RWPE1 (cell line): ENCODE results near the gene CATSPERB.

Experiments
- CTCF ChIA-PET: fragments of 350-600 bp; sonication (Branson Sonifier 250); formaldehyde crosslinking; extraction: SDS; loops from one replicate; lab custom pipeline; 2021; lab: Yijun Ruan, JAX
- POLR2A ChIA-PET: fragments of 400-600 bp; formaldehyde crosslinking; extraction: SDS; loops from one replicate; lab custom pipeline; 2020; ENCODE audit warnings: antibody characterized with exemption; ENCODE audit not compliant: low non-redundant PET; lab: Yijun Ruan, JAX
- DNase-seq: peaks from one replicate; pipeline ENCODE4 v3.0.0; 2012; ENCODE audit warnings: low spot score
- H3K27ac ChIP-seq: fragments of 450-650 bp; 2 replicates; pipeline ENCODE4 v1.5.1; 2017
- CTCF ChIP-seq: fragments of 450-650 bp; conservative IDR thresholded peaks from 2 replicates; pipeline ENCODE4 v1.5.1; 2017; ENCODE audit warnings: low read depth, mild to moderate bottlenecking

The CATSPERB gene

GRCh38 chr14:91624757-91625156 lies 107.1 kb downstream of the CATSPERB start:
- ChIA-PET POLR2A (no interaction called here), CTCF (interaction anchor here (0.7 kb wide), 1 partner anchor 1642 kb away, joined by 3 read pairs; no protein-coding TSS in a partner anchor)
- TF ChIP-seq CTCF = no peak
- no peak for DNase-seq
- H3K27ac ChIP-seq = no peak overlapping the region

GRCh38 chr14:91614187-91614586 lies 117.7 kb downstream of the CATSPERB start:
- no peak for TF ChIP-seq CTCF
- DNase-seq = peak; percentile 17
- POLR2A ChIA-PET = no interaction called here
- no peak overlapping the region for H3K27ac ChIP-seq
- CTCF ChIA-PET = no interaction called here

- H3K27ac ChIP-seq = no peak overlapping the region
- CTCF ChIA-PET = no interaction called here
- TF ChIP-seq CTCF = no peak
- POLR2A ChIA-PET = no interaction called here
- DNase-seq = no peak
These were observed 118.3 kb downstream of the CATSPERB start for GRCh38 chr14:91613459-91614112.

GRCh38 chr14:91611528-91611927 lies 120.4 kb downstream of the CATSPERB start:
- ChIA-PET POLR2A (no interaction called here), CTCF (interaction anchor here (0.7 kb wide), 1 partner anchor 247 kb away, joined by 3 read pairs; no protein-coding TSS in a partner anchor)
- no peak for DNase-seq
- TF ChIP-seq CTCF = no peak
- H3K27ac ChIP-seq = no peak overlapping the region

GRCh38 chr14:91609161-91609560 lies 122.7 kb downstream of the CATSPERB start:
- ChIA-PET POLR2A (no interaction called here), CTCF (no interaction called here)

More at GRCh38 chr14:91609161-91609560, 122.7 kb downstream of the CATSPERB start:
- no peak overlapping the region for H3K27ac ChIP-seq
- DNase-seq = no peak
- no peak for TF ChIP-seq CTCF
